HG03520 (cell line): ENCODE results near the gene ASPA.
"Not testable (repeated sequence)": the region's sequence is repeated elsewhere in the genome, so short reads cannot be mapped to it uniquely, and the experiment has no call there.

Experiments used
- ATAC-seq: cut with Tn5 transposase; IDR thresholded peaks from one replicate; pipeline ENCODE4 v1.9.1; 2021; ENCODE audit warnings: mild to moderate bottlenecking, moderate library complexity; ENCODE audit not compliant: unreplicated experiment

Gene ASPA

GRCh38 chr17:3475812-3476610 lies at the start of gene ASPA:
Gene ASPA, plus strand, starts transcription at chr17:3475997. Its CDS starts 163 bp downstream, at chr17:3476160.
- no peak for ATAC-seq

GRCh38 chr17:3433215-3433614 lies 42.6 kb upstream of the ASPA start:
- not testable (repeated sequence) for ATAC-seq

GRCh38 chr17:3433741-3434140 lies 42.1 kb upstream of the ASPA start, which contains the start of gene OR1E2:
Gene OR1E2, minus strand, starts transcription at chr17:3433841. Its CDS starts 0 bp downstream, at chr17:3433841.
- no peak for ATAC-seq

- ATAC-seq: no peak
Measured at GRCh38 chr17:3438368-3438767, 37.4 kb upstream of the ASPA start.

GRCh38 chr17:3440451-3440850 lies 35.3 kb upstream of the ASPA start:
- no peak for ATAC-seq

- no peak for ATAC-seq
Measured at GRCh38 chr17:3447625-3448024, 28.2 kb upstream of the ASPA start.

GRCh38 chr17:3448059-3448665 lies 27.6 kb upstream of the ASPA start:
- no peak for ATAC-seq

- not testable (repeated sequence) for ATAC-seq
Measured at GRCh38 chr17:3466355-3466754, 9.4 kb upstream of the ASPA start.

GRCh38 chr17:3469529-3469928 lies 6.3 kb upstream of the ASPA start:
- no peak for ATAC-seq

GRCh38 chr17:3471599-3471998 lies 4.2 kb upstream of the ASPA start, which contains the start of gene SPATA22:
Gene SPATA22, minus strand, starts transcription at chr17:3471819. Its CDS starts 2,494 bp downstream, at chr17:3469325.
- no peak for ATAC-seq

- no peak for ATAC-seq
Measured at GRCh38 chr17:3472137-3472536, 3.7 kb upstream of the ASPA start.

- ATAC-seq: no peak
Measured at GRCh38 chr17:3474212-3474611, 1.6 kb upstream of the ASPA start.

GRCh38 chr17:3475251-3475685 lies 529 bp upstream of the ASPA start:
- ATAC-seq: no peak

- no peak for ATAC-seq
Measured at GRCh38 chr17:3479988-3480387, 4.2 kb downstream of the ASPA start.

GRCh38 chr17:3482852-3483251 lies 7.1 kb downstream of the ASPA start:
- no peak for ATAC-seq

GRCh38 chr17:3485481-3486068 lies 9.8 kb downstream of the ASPA start:
- ATAC-seq: no peak

GRCh38 chr17:3497101-3497500 lies 21.3 kb downstream of the ASPA start:
- ATAC-seq: no peak

- ATAC-seq: no peak
Measured at GRCh38 chr17:3501344-3501743, 25.5 kb downstream of the ASPA start.

GRCh38 chr17:3502466-3502865 lies 26.7 kb downstream of the ASPA start:
- no peak for ATAC-seq

- no peak for ATAC-seq
Measured at GRCh38 chr17:3503285-3503684, 27.5 kb downstream of the ASPA start.

- ATAC-seq: no peak
Measured at GRCh38 chr17:3505008-3505407, 29.2 kb downstream of the ASPA start.

- no peak for ATAC-seq
Measured at GRCh38 chr17:3506054-3506453, 30.3 kb downstream of the ASPA start.
